Osteocyte (in vitro differentiated cells): Measurements from ENCODE around the gene UBXN11. TPM values are rescaled to one million over a fixed set of nuclear protein-coding genes. Genes with fewer than 3 reads are reported as not detected.
A peak's percentile ranks its signal among the peaks of the same experiment; 100 is the strongest.

Source experiments
- DNase-seq: peaks from one replicate; pipeline ENCODE4 v3.0.0; 2021; ENCODE audit warnings: mixed read lengths; ENCODE audit not compliant: unreplicated experiment; ENCODE audit errors: extremely low spot score
- H3K27ac Mint-ChIP-seq: one replicate; pipeline ENCODE4 v1.8.0; 2021; ENCODE audit warnings: mild to moderate bottlenecking, mixed read lengths; ENCODE audit not compliant: unreplicated experiment
- H3K27me3 Mint-ChIP-seq: one replicate; pipeline ENCODE4 v1.8.0; 2021; ENCODE audit warnings: mixed read lengths; ENCODE audit not compliant: unreplicated experiment
- H3K36me3 Mint-ChIP-seq: one replicate; pipeline ENCODE4 v1.8.0; 2021; ENCODE audit warnings: mixed read lengths; ENCODE audit not compliant: unreplicated experiment
- H3K4me1 Mint-ChIP-seq: one replicate; pipeline ENCODE4 v1.8.0; 2021; ENCODE audit warnings: mixed read lengths; ENCODE audit not compliant: unreplicated experiment
- H3K4me3 Mint-ChIP-seq: one replicate; pipeline ENCODE4 v1.8.0; 2021; ENCODE audit warnings: mild to moderate bottlenecking, moderate library complexity, mixed read lengths; ENCODE audit not compliant: unreplicated experiment
- H3K9me3 Mint-ChIP-seq: one replicate; pipeline ENCODE4 v1.8.0; 2021; ENCODE audit warnings: mixed read lengths; ENCODE audit not compliant: unreplicated experiment
- CTCF ChIP-seq: fragments of 200-600 bp; sonication (generic); IDR thresholded peaks from 2 replicates; pipeline ENCODE4 v1.5.0; 2021; ENCODE audit warnings: antibody characterized with exemption, mild to moderate bottlenecking, moderate library complexity
- long read RNA-seq: library from polyadenylated mRNA; unstranded; transcript quantifications from one replicate; pipeline ENCODE4 v2.0.0, GENCODE V29; 2021
- total RNA-seq: library from RNA; stranded (reverse); gene quantifications from 2 replicates; pipeline ENCODE4 v1.2.1, GENCODE V29; 2021

UBXN11 gene
- 16.6 and 17.0 TPM in 2 replicates for total RNA-seq
- long read RNA-seq, partial matches to known transcripts = 0 of 11 reads
- long read RNA-seq, other reads (novel, unspliced or antisense) = 6 of 11 reads

- peak; percentile 95 for DNase-seq
- Mint-ChIP-seq H3K27me3 (no peaks in the 10 kb centered on the region), H3K4me3 (peak within 1 kb of the TSS; percentile 98), H3K36me3 (no peaks in the 10 kb centered on the region), H3K4me1 (peaks cover 19% of the 10 kb centered on the region), H3K9me3 (no peaks in the 10 kb centered on the region), H3K27ac (peak within 1 kb of the TSS; percentile 94)
- TF ChIP-seq CTCF = no peak
Observed at GRCh38 chr1:26306290-26307229, at the start of gene UBXN11. UBXN11 (minus strand) TSS chr1:26306636; CDS start chr1:26302883, 3,753 bp downstream.

- no peak for TF ChIP-seq CTCF
- Mint-ChIP-seq H3K27ac (no peak overlapping the region), H3K27me3 (peaks cover 36% of the 10 kb centered on the region), H3K4me3 (no peak overlapping the region), H3K9me3 (no peaks in the 10 kb centered on the region), H3K4me1 (peaks cover 1% of the 10 kb centered on the region), H3K36me3 (no peaks in the 10 kb centered on the region)
- no peak for DNase-seq
Observed at GRCh38 chr1:26356106-26356505, 49.7 kb upstream of the UBXN11 start.

- Mint-ChIP-seq H3K27me3 (peaks cover 27% of the 10 kb centered on the region), H3K4me3 (no peak overlapping the region), H3K9me3 (no peaks in the 10 kb centered on the region), H3K27ac (no peak overlapping the region), H3K36me3 (no peaks in the 10 kb centered on the region), H3K4me1 (peaks cover 1% of the 10 kb centered on the region)
- no peak for TF ChIP-seq CTCF
- DNase-seq = no peak
Observed at GRCh38 chr1:26354972-26355371, 48.5 kb upstream of the UBXN11 start.

- H3K27ac Mint-ChIP-seq = no peak within 1 kb of the TSS
- no peaks in the 10 kb centered on the region for H3K36me3 Mint-ChIP-seq
- no peak for DNase-seq
- H3K4me1 Mint-ChIP-seq = peaks cover 1% of the 10 kb centered on the region
- TF ChIP-seq CTCF = no peak
- H3K27me3 Mint-ChIP-seq = peaks cover 21% of the 10 kb centered on the region
- no peaks in the 10 kb centered on the region for H3K9me3 Mint-ChIP-seq
- no peak within 1 kb of the TSS for H3K4me3 Mint-ChIP-seq
Observed at GRCh38 chr1:26353976-26354820, 47.8 kb upstream of the UBXN11 start, which contains the start of gene CRYBG2. CRYBG2 (minus strand) TSS chr1:26354130; CDS start chr1:26346657, 7,473 bp downstream.
